Heart left ventricle (tissue), 13 donors: ENCODE results near the gene PPP1R26.

Experiments used
- POLR2A ChIP-seq, 2 donors: fragments of 450-650 bp; IDR thresholded peaks; one replicate each; pipeline ENCODE4 v1.6.1; 2017; ENCODE audit warnings: antibody characterized with exemption in 2 of 2, mild to moderate bottlenecking in 2 of 2, moderate library complexity in 2 of 2
- TF ChIP-seq, protein P1 (sequence below), 12 donors: fragments of 200-600 bp; sonication (generic) in 4 of 12; IDR thresholded peaks; one replicate each; pipeline versions ENCODE4 v1.5.0 to v1.8.0; 2018 to 2022; ENCODE audit warnings: antibody characterized with exemption in 12 of 12, mild to moderate bottlenecking in 5 of 12
- donor health status: ischemic (EF 13 %, LVEDD 7.1; RV severe dilation, severe dysfunction).
- donor health status: DM: no; HTN: yes; CAD: no.
- donor health status: DM: no; HTN: no; CAD: no.
- donor health status: ischemic (EF 25% LVEDD 6.9; RV normal size, moderate dysfunction).
- donor health status: ischemic (EF 25% LVEDD 5.7; RV mildly dilated, moderate dysfunction).
- donor health status: ischemic (EF 35%, LVEDD 5.7; RV mildly dilated, moderate dysfunction).
- donor health status: nonischemic (EF 11% LVEDD 7.7; RV severe dilation, severe dysfunction).
- donor health status: DM: yes; HTN: yes; CAD: no.
- donor health status: PGD.
- donor health status: ischemic (EF 29% LVEDD 5.4; RV normal size, mild dysfunction).
- donor health status: nonischemic (EF 23%, LVEDD 6.1; RV moderate dilation, normal function).

DNA sequence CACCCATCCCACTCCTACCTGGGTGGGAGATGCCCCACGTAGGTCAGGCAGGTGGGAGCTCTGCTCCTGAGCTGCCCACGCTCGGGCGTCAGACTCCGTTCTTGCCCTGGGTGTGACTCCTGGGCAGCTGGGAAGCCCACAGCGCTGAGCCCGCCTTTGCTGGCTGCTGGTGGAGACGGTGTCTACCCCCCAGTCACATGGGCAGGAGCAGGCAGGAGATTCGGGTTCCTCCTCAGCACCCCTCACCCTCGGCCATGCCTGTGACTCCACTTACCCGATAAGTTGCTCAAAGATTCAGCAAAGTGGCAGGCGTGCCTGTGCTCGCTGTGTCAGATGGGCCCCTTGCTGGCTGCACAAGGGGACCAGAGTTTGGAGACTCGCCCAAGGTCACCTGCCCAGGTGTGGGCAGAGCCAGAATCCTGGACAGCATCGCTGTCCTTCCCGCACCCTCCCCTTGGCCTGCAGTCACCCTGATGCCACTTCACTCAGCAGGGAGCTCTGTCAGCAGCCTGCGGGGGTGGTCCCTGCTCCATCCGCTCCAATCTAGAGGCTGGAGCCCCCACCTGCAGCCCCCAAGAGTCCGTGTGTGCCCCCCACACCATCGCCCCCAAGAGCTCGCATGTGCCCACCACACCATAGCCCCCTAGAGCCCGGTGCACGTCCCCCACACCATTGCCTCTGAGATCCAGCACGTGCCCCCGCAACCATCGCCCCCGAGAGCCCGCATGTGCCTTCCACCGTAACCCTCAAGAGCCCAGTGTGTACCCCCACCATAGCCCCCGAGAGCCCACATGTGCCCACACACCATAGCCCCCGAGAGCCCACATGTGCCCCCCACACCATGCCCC lies 45.9 kb downstream of the PPP1R26 start:
- TF ChIP-seq, protein P1, sequence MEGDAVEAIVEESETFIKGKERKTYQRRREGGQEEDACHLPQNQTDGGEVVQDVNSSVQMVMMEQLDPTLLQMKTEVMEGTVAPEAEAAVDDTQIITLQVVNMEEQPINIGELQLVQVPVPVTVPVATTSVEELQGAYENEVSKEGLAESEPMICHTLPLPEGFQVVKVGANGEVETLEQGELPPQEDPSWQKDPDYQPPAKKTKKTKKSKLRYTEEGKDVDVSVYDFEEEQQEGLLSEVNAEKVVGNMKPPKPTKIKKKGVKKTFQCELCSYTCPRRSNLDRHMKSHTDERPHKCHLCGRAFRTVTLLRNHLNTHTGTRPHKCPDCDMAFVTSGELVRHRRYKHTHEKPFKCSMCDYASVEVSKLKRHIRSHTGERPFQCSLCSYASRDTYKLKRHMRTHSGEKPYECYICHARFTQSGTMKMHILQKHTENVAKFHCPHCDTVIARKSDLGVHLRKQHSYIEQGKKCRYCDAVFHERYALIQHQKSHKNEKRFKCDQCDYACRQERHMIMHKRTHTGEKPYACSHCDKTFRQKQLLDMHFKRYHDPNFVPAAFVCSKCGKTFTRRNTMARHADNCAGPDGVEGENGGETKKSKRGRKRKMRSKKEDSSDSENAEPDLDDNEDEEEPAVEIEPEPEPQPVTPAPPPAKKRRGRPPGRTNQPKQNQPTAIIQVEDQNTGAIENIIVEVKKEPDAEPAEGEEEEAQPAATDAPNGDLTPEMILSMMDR (IDR thresholded peaks at IDR 0.05) = no peak
- TF ChIP-seq POLR2A (IDR thresholded peaks at IDR 0.05) = no peak
